GM23338 (cell line): ENCODE results near the gene GLTP. TPM values are rescaled to one million over a fixed set of nuclear protein-coding genes. Genes with fewer than 3 reads are reported as not detected.

Source experiments
- ATAC-seq: fragments of 200-7000 bp; cut with Tn5 transposase; 3 replicates; pipeline ENCODE4 v1.9.1; 2020
- DNase-seq: peaks from one replicate; pipeline ENCODE4 v3.0.0-alpha.2; 2015; ENCODE audit warnings: low spot score
- H2AFZ ChIP-seq: fragments of 200-600 bp; sonication (generic); 2 replicates; pipeline ENCODE4 v1.8.0; 2016; ENCODE audit warnings: antibody characterized with exemption, mild to moderate bottlenecking, moderate library complexity
- H3F3A ChIP-seq: fragments of 200-600 bp; sonication (generic); replicated peaks from 2 replicates; pipeline ENCODE4 v1.8.0; 2017; ENCODE audit warnings: antibody characterized with exemption, mixed run types, low read depth
- H3K27ac ChIP-seq: fragments of 200-600 bp; sonication (generic); 2 replicates; pipeline ENCODE4 v1.6.1; 2016; ENCODE audit warnings: low read depth
- H3K27me3 ChIP-seq: fragments of 200-600 bp; sonication (generic); 2 replicates; pipeline ENCODE4 v1.8.0; 2016; ENCODE audit warnings: mild to moderate bottlenecking, mixed run types, moderate library complexity; ENCODE audit not compliant: insufficient read depth
- H3K36me3 ChIP-seq: fragments of 200-600 bp; sonication (generic); 2 replicates; pipeline ENCODE4 v1.8.0; 2016; ENCODE audit warnings: mild to moderate bottlenecking; ENCODE audit not compliant: insufficient read depth
- H3K4me1 ChIP-seq: fragments of 200-600 bp; sonication (generic); 2 replicates; pipeline ENCODE4 v1.8.0; 2016; ENCODE audit warnings: mild to moderate bottlenecking, moderate library complexity; ENCODE audit not compliant: insufficient read depth
- H3K4me2 ChIP-seq: fragments of 200-600 bp; sonication (generic); 2 replicates; pipeline ENCODE4 v1.7.1; 2017; ENCODE audit warnings: mixed run types
- H3K4me3 ChIP-seq: fragments of 200-600 bp; sonication (generic); 2 replicates; pipeline ENCODE4 v1.6.1; 2016; ENCODE audit warnings: mixed run types
- H3K79me2 ChIP-seq: fragments of 200-600 bp; sonication (generic); replicated peaks from 2 replicates; pipeline ENCODE4 v1.8.0; 2017; ENCODE audit warnings: mild to moderate bottlenecking; ENCODE audit not compliant: insufficient read depth
- H3K9me2 ChIP-seq: fragments of 200-600 bp; sonication (generic); 2 replicates; pipeline ENCODE4 v1.8.0; 2017; ENCODE audit not compliant: insufficient read depth
- H4K20me1 ChIP-seq: fragments of 200-600 bp; sonication (generic); replicated peaks from 2 replicates; pipeline ENCODE4 v1.8.0; 2017; ENCODE audit warnings: mild to moderate bottlenecking; ENCODE audit not compliant: insufficient read depth
- H3K27ac Mint-ChIP-seq: 2 replicates; pipeline ENCODE4 v1.8.0; 2020; ENCODE audit warnings: inconsistent platforms, mild to moderate bottlenecking, moderate library complexity, mixed read lengths
- H3K27me3 Mint-ChIP-seq: 3 replicates; pipeline ENCODE4 v1.8.0; 2022; ENCODE audit warnings: low read depth, mild to moderate bottlenecking, moderate library complexity, mixed read lengths, inconsistent platforms; ENCODE audit not compliant: insufficient read depth, poor library complexity
- H3K36me3 Mint-ChIP-seq: 3 replicates; pipeline ENCODE4 v1.8.0; 2021; ENCODE audit warnings: low read depth, mild to moderate bottlenecking, inconsistent platforms, moderate library complexity, mixed read lengths
- H3K4me1 Mint-ChIP-seq: 3 replicates; pipeline ENCODE4 v1.8.0; 2020; ENCODE audit warnings: mild to moderate bottlenecking, inconsistent platforms, mixed read lengths
- H3K4me3 Mint-ChIP-seq: 3 replicates; pipeline ENCODE4 v1.8.0; 2021; ENCODE audit warnings: moderate library complexity, mild to moderate bottlenecking, inconsistent platforms, mixed read lengths
- H3K9me3 Mint-ChIP-seq: 3 replicates; pipeline ENCODE4 v1.8.0; 2020; ENCODE audit warnings: moderate library complexity, mild to moderate bottlenecking, inconsistent platforms, mixed read lengths
- CREB1 ChIP-seq: fragments of 250-450 bp; sonication (Bioruptor Pico); IDR thresholded peaks from 2 replicates; pipeline ENCODE4 v1.5.0; 2020; ENCODE audit warnings: low read depth, mild to moderate bottlenecking, moderate library complexity
- EZH2phosphoT487 ChIP-seq: fragments of 200-600 bp; sonication (generic); IDR thresholded peaks from one replicate; pipeline ENCODE4 v1.8.1; 2018; ENCODE audit warnings: antibody characterized with exemption; ENCODE audit not compliant: unreplicated experiment
- JUNB ChIP-seq: IDR thresholded peaks from one replicate; pipeline ENCODE4 v1.6.1; 2016; ENCODE audit warnings: antibody characterized with exemption; ENCODE audit not compliant: unreplicated experiment
- NANOG ChIP-seq: IDR thresholded peaks from 2 replicates; pipeline ENCODE4 v1.6.1; 2016; ENCODE audit warnings: antibody characterized with exemption, borderline replicate concordance
- REST ChIP-seq: IDR thresholded peaks from one replicate; pipeline ENCODE4 v1.6.1; 2018; ENCODE audit warnings: antibody characterized with exemption; ENCODE audit not compliant: unreplicated experiment
- STAT1 ChIP-seq: IDR thresholded peaks from one replicate; pipeline ENCODE4 v1.6.1; 2016; ENCODE audit warnings: antibody characterized with exemption; ENCODE audit not compliant: unreplicated experiment
- ZNF114 ChIP-seq: fragments of 250-450 bp; sonication (Bioruptor Pico); IDR thresholded peaks from 2 replicates; pipeline ENCODE4 v1.5.0; 2020; ENCODE audit warnings: mild to moderate bottlenecking, moderate library complexity
- polyA plus RNA-seq: library from polyadenylated mRNA; unstranded; fragments of >200 nt; fragmentation: Nextera tagmentation; extraction: Ambion mirVana; gene quantifications from 2 replicates; pipeline ENCODE4 v1.2.1, GENCODE V29; 2016
- total RNA-seq: library from RNA; depleted of rRNA; stranded (reverse); fragments of >200 nt; shearing (Covaris generic); gene quantifications from 2 replicates; pipeline ENCODE4 v1.2.3, GENCODE V29; 2014
- TF ChIP-seq, protein P1 (sequence below), 2 experiments: fragments of 200-600 bp in 1 of 2; sonication (generic) in 1 of 2; conservative IDR thresholded peaks; 2 replicates each; pipeline versions ENCODE4 v1.5.1 to v1.6.1; 2016 to 2017; ENCODE audit warnings: antibody characterized with exemption in 2 of 2, low read depth in 2 of 2, mild to moderate bottlenecking in 2 of 2, moderate library complexity in 1 of 2
- TF ChIP-seq, protein P2 (sequence below): IDR thresholded peaks from 2 replicates; pipeline ENCODE4 v1.6.1; 2016; ENCODE audit warnings: antibody characterized with exemption
- TF ChIP-seq, protein P3 (sequence below): fragments of 250-450 bp; sonication (Bioruptor Pico); IDR thresholded peaks from 2 replicates; pipeline ENCODE4 v1.5.0; 2020; ENCODE audit warnings: mild to moderate bottlenecking, moderate library complexity

The GLTP gene
- total and polyA plus RNA-seq, 2 experiments from 2014 or later: 26.5 to 30.2 TPM

DNA sequence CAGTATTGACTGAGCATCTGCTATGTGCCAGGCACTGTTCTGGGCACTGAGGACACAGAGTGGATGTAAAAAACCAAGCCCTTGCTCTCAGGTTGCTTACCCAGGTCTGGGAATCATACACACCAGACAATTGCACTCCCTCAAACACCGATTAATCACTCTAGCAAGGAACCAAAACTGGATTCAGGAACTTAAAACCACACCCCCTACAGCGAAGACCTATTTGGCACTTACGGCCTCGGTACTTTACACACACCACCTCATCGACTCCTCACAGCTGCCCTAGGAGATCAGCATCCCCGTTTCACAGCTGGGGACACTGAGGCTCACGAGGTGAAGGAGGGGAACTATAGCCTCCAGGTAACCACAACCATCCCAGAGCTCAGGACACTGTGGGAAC lies 1.6 kb downstream of the GLTP start:
- Histone ChIP-seq H4K20me1 (peaks cover 26% of the 10 kb centered on the region), H3K27me3 (no peaks in the 10 kb centered on the region), H3F3A (peaks cover 3% of the 10 kb centered on the region; the same call in 1 of the 2 replicates), H3K36me3 (no peaks in the 10 kb centered on the region), H3K4me1 (peaks cover 43% of the 10 kb centered on the region), H3K4me2 (peak overlapping the region; percentile 100), H2AFZ (no peak overlapping the region; the same call in 1 of the 2 replicates), H3K27ac (no peak overlapping the region), H3K9me2 (no peaks in the 10 kb centered on the region), H3K4me3 (peak overlapping the region; percentile 95), H3K79me2 (peaks cover 62% of the 10 kb centered on the region)
- DNase-seq (no peak), ATAC-seq (no peak)
- H3K27me3 Mint-ChIP-seq: peaks cover 4% of the 10 kb centered on the region
- H3K4me3 Mint-ChIP-seq: peak overlapping the region; percentile 89
- H3K27ac Mint-ChIP-seq: no peak overlapping the region
- TF ChIP-seq, protein P1, sequence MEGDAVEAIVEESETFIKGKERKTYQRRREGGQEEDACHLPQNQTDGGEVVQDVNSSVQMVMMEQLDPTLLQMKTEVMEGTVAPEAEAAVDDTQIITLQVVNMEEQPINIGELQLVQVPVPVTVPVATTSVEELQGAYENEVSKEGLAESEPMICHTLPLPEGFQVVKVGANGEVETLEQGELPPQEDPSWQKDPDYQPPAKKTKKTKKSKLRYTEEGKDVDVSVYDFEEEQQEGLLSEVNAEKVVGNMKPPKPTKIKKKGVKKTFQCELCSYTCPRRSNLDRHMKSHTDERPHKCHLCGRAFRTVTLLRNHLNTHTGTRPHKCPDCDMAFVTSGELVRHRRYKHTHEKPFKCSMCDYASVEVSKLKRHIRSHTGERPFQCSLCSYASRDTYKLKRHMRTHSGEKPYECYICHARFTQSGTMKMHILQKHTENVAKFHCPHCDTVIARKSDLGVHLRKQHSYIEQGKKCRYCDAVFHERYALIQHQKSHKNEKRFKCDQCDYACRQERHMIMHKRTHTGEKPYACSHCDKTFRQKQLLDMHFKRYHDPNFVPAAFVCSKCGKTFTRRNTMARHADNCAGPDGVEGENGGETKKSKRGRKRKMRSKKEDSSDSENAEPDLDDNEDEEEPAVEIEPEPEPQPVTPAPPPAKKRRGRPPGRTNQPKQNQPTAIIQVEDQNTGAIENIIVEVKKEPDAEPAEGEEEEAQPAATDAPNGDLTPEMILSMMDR (conservative IDR thresholded peaks at IDR 0.05; ENCODE audit: low read depth in 2 of 2): no peak
- TF ChIP-seq STAT1 (no peak), REST (no peak), NANOG (no peak), ZNF114 (CRISPR knock-in tag) (no peak), CREB1 (CRISPR knock-in tag) (no peak), JUNB (no peak), EZH2phosphoT487 (no peak)
- TF ChIP-seq, protein P2, sequence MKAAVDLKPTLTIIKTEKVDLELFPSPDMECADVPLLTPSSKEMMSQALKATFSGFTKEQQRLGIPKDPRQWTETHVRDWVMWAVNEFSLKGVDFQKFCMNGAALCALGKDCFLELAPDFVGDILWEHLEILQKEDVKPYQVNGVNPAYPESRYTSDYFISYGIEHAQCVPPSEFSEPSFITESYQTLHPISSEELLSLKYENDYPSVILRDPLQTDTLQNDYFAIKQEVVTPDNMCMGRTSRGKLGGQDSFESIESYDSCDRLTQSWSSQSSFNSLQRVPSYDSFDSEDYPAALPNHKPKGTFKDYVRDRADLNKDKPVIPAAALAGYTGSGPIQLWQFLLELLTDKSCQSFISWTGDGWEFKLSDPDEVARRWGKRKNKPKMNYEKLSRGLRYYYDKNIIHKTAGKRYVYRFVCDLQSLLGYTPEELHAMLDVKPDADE: no peak
- TF ChIP-seq, protein P3, sequence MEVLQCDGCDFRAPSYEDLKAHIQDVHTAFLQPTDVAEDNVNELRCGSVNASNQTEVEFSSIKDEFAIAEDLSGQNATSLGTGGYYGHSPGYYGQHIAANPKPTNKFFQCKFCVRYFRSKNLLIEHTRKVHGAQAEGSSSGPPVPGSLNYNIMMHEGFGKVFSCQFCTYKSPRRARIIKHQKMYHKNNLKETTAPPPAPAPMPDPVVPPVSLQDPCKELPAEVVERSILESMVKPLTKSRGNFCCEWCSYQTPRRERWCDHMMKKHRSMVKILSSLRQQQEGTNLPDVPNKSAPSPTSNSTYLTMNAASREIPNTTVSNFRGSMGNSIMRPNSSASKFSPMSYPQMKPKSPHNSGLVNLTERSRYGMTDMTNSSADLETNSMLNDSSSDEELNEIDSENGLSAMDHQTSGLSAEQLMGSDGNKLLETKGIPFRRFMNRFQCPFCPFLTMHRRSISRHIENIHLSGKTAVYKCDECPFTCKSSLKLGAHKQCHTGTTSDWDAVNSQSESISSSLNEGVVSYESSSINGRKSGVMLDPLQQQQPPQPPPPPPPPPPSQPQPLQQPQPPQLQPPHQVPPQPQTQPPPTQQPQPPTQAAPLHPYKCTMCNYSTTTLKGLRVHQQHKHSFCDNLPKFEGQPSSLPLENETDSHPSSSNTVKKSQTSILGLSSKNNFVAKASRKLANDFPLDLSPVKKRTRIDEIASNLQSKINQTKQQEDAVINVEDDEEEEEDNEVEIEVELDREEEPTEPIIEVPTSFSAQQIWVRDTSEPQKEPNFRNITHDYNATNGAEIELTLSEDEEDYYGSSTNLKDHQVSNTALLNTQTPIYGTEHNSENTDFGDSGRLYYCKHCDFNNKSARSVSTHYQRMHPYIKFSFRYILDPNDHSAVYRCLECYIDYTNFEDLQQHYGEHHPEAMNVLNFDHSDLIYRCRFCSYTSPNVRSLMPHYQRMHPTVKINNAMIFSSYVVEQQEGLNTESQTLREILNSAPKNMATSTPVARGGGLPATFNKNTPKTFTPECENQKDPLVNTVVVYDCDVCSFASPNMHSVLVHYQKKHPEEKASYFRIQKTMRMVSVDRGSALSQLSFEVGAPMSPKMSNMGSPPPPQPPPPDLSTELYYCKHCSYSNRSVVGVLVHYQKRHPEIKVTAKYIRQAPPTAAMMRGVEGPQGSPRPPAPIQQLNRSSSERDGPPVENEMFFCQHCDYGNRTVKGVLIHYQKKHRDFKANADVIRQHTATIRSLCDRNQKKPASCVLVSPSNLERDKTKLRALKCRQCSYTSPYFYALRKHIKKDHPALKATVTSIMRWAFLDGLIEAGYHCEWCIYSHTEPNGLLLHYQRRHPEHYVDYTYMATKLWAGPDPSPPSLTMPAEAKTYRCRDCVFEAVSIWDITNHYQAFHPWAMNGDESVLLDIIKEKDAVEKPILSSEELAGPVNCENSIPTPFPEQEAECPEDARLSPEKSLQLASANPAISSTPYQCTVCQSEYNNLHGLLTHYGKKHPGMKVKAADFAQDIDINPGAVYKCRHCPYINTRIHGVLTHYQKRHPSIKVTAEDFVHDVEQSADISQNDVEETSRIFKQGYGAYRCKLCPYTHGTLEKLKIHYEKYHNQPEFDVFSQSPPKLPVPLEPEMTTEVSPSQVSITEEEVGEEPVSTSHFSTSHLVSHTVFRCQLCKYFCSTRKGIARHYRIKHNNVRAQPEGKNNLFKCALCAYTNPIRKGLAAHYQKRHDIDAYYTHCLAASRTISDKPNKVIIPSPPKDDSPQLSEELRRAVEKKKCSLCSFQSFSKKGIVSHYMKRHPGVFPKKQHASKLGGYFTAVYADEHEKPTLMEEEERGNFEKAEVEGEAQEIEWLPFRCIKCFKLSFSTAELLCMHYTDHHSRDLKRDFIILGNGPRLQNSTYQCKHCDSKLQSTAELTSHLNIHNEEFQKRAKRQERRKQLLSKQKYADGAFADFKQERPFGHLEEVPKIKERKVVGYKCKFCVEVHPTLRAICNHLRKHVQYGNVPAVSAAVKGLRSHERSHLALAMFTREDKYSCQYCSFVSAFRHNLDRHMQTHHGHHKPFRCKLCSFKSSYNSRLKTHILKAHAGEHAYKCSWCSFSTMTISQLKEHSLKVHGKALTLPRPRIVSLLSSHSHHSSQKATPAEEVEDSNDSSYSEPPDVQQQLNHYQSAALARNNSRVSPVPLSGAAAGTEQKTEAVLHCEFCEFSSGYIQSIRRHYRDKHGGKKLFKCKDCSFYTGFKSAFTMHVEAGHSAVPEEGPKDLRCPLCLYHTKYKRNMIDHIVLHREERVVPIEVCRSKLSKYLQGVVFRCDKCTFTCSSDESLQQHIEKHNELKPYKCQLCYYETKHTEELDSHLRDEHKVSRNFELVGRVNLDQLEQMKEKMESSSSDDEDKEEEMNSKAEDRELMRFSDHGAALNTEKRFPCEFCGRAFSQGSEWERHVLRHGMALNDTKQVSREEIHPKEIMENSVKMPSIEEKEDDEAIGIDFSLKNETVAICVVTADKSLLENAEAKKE (CRISPR knock-in tag): no peak
- H3K9me3 Mint-ChIP-seq: no peaks in the 10 kb centered on the region
- H3K4me1 Mint-ChIP-seq: peaks cover 51% of the 10 kb centered on the region
- no peaks in the 10 kb centered on the region; the same call in 2 of the 3 replicates for H3K36me3 Mint-ChIP-seq
